GM21529 (cell line): Measurements from ENCODE around the gene SKA3.

Source experiments
- ATAC-seq: cut with Tn5 transposase; IDR thresholded peaks from one replicate; pipeline ENCODE4 v1.9.1; 2021; ENCODE audit not compliant: unreplicated experiment

SKA3 gene

DNA sequence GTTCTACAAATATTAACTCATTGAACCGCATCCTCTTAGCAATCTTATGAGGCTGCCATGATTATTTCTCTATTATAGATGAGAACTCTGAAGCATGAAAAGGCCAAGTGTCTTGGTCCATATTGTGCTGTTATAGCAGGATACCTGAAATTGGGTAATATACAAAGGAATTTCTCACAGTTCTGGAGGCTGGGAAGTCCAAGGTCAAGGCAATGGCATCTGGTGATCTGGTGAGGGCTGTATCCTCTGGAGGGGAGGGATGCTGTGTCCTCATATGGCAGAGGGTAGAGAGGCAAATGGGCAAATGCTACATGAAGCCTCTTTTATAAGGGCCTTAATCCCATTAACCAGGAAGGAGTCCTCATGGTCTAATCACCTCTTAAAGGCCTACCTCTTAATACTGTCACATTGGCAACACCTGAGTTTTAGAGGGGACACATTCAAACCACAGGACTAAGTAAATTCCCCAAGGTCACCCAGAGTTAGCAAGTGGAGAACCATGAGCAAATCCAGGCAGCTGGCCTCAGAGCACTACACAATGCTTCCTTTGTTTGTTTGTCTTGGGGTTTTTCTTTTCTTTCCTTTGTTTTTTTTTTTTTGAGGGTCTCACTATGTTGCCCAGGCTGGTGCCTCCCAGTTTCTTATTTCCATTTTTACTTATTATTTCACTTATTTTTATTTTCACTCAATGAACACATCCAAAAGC, 59.1 kb downstream of the SKA3 start:
- no peak for ATAC-seq

DNA sequence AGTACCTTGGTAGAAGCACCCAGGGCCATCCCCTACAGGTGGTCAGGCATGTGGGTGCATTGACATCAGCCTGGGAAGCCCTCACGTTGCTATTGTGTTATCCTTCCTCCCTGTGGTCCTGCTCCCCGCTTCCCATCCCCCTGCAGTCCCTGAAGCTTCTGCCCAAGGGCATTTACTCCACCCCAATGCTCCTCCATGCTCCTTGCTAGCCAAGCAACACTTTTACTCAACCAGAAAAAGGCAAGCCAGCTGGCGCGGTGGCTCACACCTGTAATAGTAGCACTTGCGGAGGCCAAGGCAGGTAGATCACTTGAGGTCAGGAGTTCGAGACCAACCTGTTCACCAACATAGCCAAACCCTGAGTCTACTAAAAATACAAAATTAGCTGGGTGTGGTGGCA, 60.2 kb downstream of the SKA3 start:
- ATAC-seq: no peak

DNA sequence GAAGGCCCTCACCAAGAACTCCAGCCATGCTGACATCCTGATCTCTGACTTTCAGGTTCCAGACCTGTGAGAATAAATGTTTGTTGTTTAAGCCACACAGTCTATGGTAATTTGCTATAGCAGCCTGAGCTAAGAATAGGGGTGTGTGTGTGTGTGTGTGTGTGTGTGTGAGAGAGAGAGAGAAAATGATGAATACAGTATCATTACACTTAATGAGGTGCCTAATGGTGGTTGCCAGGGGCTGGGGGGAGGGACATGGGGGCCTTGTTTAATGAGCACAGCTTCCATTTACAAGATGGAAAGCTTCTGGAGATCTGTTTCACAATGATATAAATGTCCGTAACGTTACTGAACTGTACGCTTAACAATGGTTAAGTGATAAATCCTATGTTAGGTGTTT, 61.1 kb downstream of the SKA3 start:
- ATAC-seq: no peak

DNA sequence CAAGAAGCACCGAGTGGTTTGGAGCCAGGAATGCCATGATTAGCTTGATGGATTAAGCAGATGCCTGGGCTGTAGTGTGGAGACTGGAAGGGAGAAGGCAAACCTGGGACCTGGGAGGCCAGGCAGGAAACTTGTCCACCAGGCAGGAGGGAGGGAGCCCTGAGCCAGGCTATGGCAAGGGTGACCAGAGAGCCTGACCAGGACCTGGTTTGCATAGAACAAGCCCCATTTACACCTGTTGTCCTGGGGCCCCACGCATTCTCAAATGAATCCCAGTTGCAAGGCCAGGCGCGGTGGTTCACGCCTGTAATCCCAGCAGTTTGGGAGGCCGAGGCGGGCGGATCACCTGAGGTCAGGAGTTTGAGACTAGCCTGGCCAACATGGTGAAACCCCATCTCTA, 64.8 kb downstream of the SKA3 start:
- no peak for ATAC-seq

DNA sequence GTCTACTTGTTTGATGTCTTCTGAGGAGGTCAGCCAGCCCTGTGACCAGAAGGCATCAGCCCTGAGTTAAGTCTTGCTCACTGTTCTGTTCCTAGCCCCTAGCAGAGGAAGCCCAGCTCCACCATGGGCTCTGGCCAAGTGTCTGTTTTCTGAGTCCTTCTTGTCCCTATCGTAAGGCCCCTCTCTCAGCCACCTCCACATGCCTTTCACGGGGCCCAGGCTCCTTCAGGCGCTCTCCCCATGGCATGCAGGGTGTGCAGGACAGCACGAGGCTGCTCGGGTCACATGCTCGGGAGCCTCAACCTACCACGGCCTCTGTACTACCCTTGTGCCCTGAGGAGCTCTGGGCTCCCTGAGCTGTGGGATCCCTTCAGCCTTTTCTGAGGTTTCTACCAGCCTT, 67.2 kb downstream of the SKA3 start:
- no peak for ATAC-seq

DNA sequence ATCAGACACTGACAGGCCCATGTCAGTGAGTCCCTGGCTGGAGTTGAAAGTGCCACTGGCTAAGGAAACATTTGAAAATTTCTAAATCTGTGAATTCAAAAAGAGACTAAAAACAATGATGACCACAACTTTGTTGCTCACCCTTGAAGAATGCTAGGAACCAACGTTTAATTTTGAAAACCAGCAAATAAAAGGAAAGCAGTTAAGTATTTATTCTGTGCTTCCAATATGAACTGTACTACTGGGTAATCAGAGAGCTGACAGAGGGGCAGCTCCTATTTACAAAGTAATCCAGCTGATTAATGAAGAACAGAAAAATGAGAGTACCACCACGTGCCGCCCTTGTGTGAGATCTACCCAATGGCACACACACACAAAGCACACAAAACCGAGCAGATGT, 70.3 kb downstream of the SKA3 start:
- ATAC-seq: no peak

DNA sequence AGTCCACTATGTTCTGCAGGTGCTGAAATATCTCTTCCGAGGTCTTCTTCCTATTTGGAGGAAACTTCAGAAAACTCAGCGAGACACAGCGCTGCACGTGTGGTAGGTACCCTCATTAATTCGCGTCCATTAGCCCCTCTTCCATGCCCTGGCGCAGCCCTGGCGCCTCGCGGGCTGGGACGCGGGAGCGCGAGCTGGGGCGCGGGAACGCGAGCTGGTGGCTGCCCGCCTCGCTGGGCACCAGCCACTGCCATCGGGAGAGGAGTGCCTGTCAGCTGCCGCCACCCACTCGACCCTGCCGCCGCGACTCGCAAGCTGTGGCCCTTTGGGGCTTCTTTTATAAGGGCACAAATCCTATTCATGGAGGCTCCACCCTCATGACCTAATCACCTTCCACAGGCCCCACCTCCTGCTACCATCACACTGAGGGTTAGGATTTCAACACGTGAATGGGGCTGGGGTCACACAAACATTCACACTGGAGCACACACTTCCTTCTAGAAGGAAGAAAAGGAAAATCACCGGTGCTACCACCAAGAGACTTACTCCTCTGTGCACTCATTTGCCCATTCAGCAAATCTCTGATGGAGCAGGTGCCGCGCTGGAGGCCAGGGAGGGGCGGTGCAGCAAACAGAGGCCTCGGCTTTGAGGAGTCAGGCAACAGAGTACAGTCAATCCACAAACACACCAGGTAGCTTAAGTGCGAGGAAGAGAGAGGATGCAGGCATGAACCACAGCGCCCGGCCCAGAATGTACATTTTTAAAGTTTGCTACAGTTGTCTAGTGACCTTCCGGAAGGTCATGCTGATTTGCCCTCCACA, 71.9 kb downstream of the SKA3 start:
- no peak for ATAC-seq
